ENCODE data around the gene DEDD2. TPM values are rescaled to one million over a fixed set of nuclear protein-coding genes. Genes with fewer than 3 reads are reported as not detected.

DEDD2 gene
- total RNA-seq, 6 donors from 2014 or later: 38.6 to 154 (median 51.2) TPM

DNA sequence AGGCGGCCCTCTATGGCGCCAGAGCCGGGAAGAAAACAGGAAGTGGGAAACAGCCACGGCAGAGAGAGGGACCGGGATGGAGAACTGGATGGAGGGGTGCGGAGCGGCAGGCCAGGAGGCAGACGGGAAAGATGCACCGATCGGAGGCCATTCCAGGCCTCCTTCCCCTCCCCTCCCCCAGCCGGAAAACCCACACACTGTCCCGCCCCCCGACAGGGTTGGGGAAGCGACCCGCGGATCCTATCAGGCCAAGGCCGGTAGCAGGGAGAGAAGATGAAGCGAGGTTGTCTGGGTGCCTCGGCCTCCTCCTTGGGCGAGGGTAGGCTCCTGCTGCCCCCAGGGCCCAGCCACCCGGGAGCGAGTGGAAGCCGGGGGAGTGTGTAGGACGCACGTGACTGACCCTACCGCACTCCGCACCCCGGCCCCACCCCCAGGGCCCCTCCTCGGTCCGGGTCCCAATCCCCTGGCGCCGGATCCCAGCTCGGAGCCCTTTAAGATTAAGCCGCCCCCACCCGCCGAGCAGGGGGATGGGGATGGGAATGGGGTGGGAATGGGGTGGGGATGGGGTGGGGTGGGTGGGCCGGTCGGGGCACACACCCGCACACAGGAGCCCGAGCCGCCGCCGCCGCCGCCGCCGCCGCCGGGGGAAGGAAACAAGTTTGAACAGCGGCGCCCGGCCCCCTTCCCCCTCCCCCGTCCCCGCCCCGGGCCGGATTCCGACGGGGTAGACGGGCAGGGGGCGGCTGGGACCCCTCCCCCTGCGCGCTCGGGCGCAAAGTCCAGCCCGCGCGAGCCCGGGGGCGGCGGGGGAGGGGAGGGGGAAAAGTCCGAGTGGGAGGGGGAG is 36.0 kb upstream of the DEDD2 start:
- TF ChIP-seq POLR2AphosphoS5 (IDR thresholded peaks at IDR 0.05): peak; percentile 31 to 57
- TF ChIP-seq, protein P1, sequence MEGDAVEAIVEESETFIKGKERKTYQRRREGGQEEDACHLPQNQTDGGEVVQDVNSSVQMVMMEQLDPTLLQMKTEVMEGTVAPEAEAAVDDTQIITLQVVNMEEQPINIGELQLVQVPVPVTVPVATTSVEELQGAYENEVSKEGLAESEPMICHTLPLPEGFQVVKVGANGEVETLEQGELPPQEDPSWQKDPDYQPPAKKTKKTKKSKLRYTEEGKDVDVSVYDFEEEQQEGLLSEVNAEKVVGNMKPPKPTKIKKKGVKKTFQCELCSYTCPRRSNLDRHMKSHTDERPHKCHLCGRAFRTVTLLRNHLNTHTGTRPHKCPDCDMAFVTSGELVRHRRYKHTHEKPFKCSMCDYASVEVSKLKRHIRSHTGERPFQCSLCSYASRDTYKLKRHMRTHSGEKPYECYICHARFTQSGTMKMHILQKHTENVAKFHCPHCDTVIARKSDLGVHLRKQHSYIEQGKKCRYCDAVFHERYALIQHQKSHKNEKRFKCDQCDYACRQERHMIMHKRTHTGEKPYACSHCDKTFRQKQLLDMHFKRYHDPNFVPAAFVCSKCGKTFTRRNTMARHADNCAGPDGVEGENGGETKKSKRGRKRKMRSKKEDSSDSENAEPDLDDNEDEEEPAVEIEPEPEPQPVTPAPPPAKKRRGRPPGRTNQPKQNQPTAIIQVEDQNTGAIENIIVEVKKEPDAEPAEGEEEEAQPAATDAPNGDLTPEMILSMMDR (IDR thresholded peaks at IDR 0.05): no peak
- Histone ChIP-seq H3K4me1 (peaks cover 42 to 64% (median 54%) of the 10 kb centered on the region in 4 donors), H3K4me3 (peak overlapping the region; percentile 50 to 100 (median 76)), H3K27ac (peak overlapping the region; percentile 98 to 100 (median 100)), H3K9me3 (no peaks in the 10 kb centered on the region), H3K27me3 (no peaks in the 10 kb centered on the region), H3K36me3 (peaks cover 0 to 19% (median 14%) of the 10 kb centered on the region in 4 donors)
- 0% methylated on average over 14 to 31 of the region's 71 CpGs for WGBS, 2 donors
- DNase-seq (peak; percentile 71 to 94), ATAC-seq (ENCODE audit: low FRiP score in 2 of 2) (peak; percentile 22 to 27)

DNA sequence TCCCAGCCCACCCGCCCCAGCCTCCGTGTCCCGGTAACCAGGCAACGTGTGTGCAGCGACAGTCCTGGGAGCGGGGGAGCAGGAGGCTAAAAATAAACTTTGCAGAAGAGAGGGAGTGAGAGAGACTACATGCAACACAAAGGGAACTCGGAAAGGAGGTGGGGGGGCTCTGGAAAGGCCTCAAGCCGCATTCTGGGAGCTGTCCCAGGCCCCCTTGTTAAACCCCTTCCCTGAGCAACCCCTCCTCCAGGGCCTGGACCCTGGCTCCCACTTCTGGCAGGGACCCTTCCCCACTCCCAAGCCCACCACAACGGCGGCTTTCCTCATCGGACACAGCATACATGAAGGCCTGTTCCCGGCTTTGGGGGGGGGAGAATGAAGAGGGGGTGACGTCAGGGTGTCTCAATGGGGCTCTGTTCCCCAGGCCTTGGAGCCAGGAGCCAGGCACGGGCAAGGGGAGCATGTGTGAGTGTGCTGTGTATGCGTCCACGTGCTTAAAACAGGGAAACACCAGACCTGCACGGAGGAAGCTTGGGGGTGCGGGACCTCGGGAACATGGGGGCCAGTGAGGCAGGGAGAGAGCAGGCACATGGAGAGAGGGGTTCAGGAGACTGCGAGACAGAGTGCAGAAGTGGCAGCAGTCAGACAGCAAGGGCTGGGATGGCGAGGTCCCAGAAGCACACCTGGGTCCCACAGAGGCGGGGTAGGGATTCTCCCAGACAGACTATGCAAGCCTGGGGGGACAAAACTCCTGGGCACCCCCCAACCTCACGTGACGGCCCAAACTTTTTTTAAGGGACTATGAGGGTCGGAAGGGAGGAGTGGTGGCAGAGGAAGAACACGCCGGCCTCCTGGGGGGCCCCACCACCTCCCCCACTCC is 35.1 kb upstream of the DEDD2 start:
- DNase-seq (peak in 1 of 2 donors; percentile 60), ATAC-seq (ENCODE audit: low FRiP score in 2 of 2) (peak in 1 of 2 donors; percentile 25)
- H3K9me3 ChIP-seq: no peaks in the 10 kb centered on the region
- peaks cover 0 to 22% (median 19%) of the 10 kb centered on the region in 4 donors for H3K36me3 ChIP-seq
- TF ChIP-seq POLR2AphosphoS5 (IDR thresholded peaks at IDR 0.05): no peak
- TF ChIP-seq POLR2A (IDR thresholded peaks at IDR 0.05): no peak
- H3K27ac ChIP-seq: peak overlapping the region; percentile 98 to 100 (median 100)
- H3K4me3 ChIP-seq: peak overlapping the region; percentile 50 to 100 (median 76)
- H3K4me1 ChIP-seq: peaks cover 42 to 67% (median 55%) of the 10 kb centered on the region in 4 donors
- H3K27me3 ChIP-seq: no peaks in the 10 kb centered on the region
- WGBS, 2 donors: 5 to 8% methylated on average over 27 of the region's 27 CpGs

- DNase-seq: no peak
- Histone ChIP-seq H3K9me3 (no peaks in the 10 kb centered on the region), H3K27ac (peak overlapping the region; percentile 98 to 100 (median 100)), H3K27me3 (no peaks in the 10 kb centered on the region), H3K4me3 (peak overlapping the region in 2 of 4 donors; percentile 90 to 100), H3K4me1 (peaks cover 42 to 67% (median 56%) of the 10 kb centered on the region in 4 donors), H3K36me3 (peaks cover 0 to 27% (median 19%) of the 10 kb centered on the region in 4 donors)
- WGBS, 2 donors: 67 to 68% methylated on average over 4 of the region's 4 CpGs
- no peak for TF ChIP-seq POLR2A (IDR thresholded peaks at IDR 0.05)
- no peak for TF ChIP-seq EP300 (IDR thresholded peaks at IDR 0.05)
- TF ChIP-seq, protein P1 (IDR thresholded peaks at IDR 0.05): no peak
- no peak for TF ChIP-seq POLR2AphosphoS5 (IDR thresholded peaks at IDR 0.05)
- no peak for ATAC-seq (ENCODE audit: low FRiP score in 2 of 2)
These were observed 34.3 kb upstream of the DEDD2 start for GRCh38 chr19:42251572-42252358.

GRCh38 chr19:42250666-42251531 is 33.4 kb upstream of the DEDD2 start:
- 17 to 24% methylated on average over 16 to 18 of the region's 19 CpGs for WGBS, 2 donors
- Histone ChIP-seq H3K4me1 (peaks cover 34 to 65% (median 56%) of the 10 kb centered on the region in 4 donors), H3K9me3 (no peaks in the 10 kb centered on the region), H3K4me3 (peak overlapping the region in 1 of 4 donors; percentile 90), H3K27ac (peak overlapping the region; percentile 98 to 100 (median 100)), H3K27me3 (no peaks in the 10 kb centered on the region), H3K36me3 (peaks cover 0 to 27% (median 19%) of the 10 kb centered on the region in 4 donors)
- DNase-seq (peak in 1 of 2 donors; percentile 86), ATAC-seq (ENCODE audit: low FRiP score in 2 of 2) (no peak)
- no peak for TF ChIP-seq POLR2AphosphoS5 (IDR thresholded peaks at IDR 0.05)
- TF ChIP-seq EP300 (IDR thresholded peaks at IDR 0.05): no peak
- TF ChIP-seq POLR2A (IDR thresholded peaks at IDR 0.05): no peak
- TF ChIP-seq, protein P1 (IDR thresholded peaks at IDR 0.05): no peak

Measured in upper lobe of left lung (tissue), 6 donors.